Lung (tissue), 12 donors: ENCODE data around the gene NKAIN2. TPM values are rescaled to one million over a fixed set of nuclear protein-coding genes. Genes with fewer than 3 reads are reported as not detected.

ENCODE experiments used
- ATAC-seq: fragments of 200-7000 bp; cut with Tn5 transposase; one replicate; pipeline ENCODE4 v1.9.1; 2020; ENCODE audit warnings: moderate number of reproducible peaks; ENCODE audit not compliant: insufficient read depth, low FRiP score
- DNase-seq, 3 donors: peaks; one replicate each; pipeline ENCODE4 v3.0.0-alpha.2; 2013 to 2017
- H3K27ac ChIP-seq, 2 donors: one replicate each; pipeline ENCODE4 v1.5.1; 2013; ENCODE audit warnings: mild to moderate bottlenecking in 2 of 2, moderate library complexity in 2 of 2, control low read depth in 1 of 2, inconsistent platforms in 1 of 2, low read depth in 1 of 2, low read length in 1 of 2
- H3K27me3 ChIP-seq, 3 donors: one replicate each; pipeline ENCODE4 v1.5.1; 2013; ENCODE audit warnings: low read length in 2 of 3; ENCODE audit not compliant: control insufficient read depth in 3 of 3, insufficient read depth in 3 of 3
- H3K36me3 ChIP-seq, 4 donors: one replicate each; pipeline ENCODE4 v1.5.1; 2013; ENCODE audit warnings: low read length in 4 of 4, mild to moderate bottlenecking in 1 of 4, moderate library complexity in 1 of 4; ENCODE audit not compliant: control insufficient read depth in 4 of 4, insufficient read depth in 4 of 4
- H3K4me1 ChIP-seq, 5 donors: one replicate each; pipeline ENCODE4 v1.5.1; 2013; ENCODE audit warnings: low read length in 5 of 5, mild to moderate bottlenecking in 2 of 5, moderate library complexity in 1 of 5; ENCODE audit not compliant: control insufficient read depth in 5 of 5, insufficient read depth in 5 of 5
- H3K4me3 ChIP-seq: one replicate; pipeline ENCODE4 v1.5.1; 2013; ENCODE audit warnings: mild to moderate bottlenecking, control low read depth, moderate library complexity
- H3K9ac ChIP-seq, 2 donors: one replicate each; pipeline ENCODE4 v1.5.1; 2013; ENCODE audit warnings: low read length in 2 of 2, control low read depth in 1 of 2; ENCODE audit not compliant: insufficient read depth in 1 of 2
- H3K9me3 ChIP-seq, 4 donors: one replicate each; pipeline ENCODE4 v1.5.1; 2013; ENCODE audit warnings: low read length in 3 of 4, mild to moderate bottlenecking in 1 of 4, moderate library complexity in 1 of 4; ENCODE audit not compliant: control insufficient read depth in 4 of 4, insufficient read depth in 3 of 4
- WGBS, 2 donors: extraction: QIAGEN DNeasy Blood & Tissue Kit; methylation state at CpG; one replicate each; pipeline ENCODE4 v1.1.7; 2013; 5-methylcytosine and 5-hydroxymethylcytosine counted together
- polyA plus RNA-seq, 2 donors: library from polyadenylated mRNA; stranded (reverse); fragments of 200-250 nt; gene quantifications; one replicate each; pipeline ENCODE4 v1.2.1, GENCODE V29; 2013
- total RNA-seq, 2 donors: library from RNA; depleted of rRNA in 1 of 2; stranded (reverse); fragments of >200 nt in 1 of 2; gene quantifications; one replicate each; pipeline ENCODE4 v1.2.1, GENCODE V29; 2014 to 2021
- TF ChIP-seq, protein P1 (sequence below): IDR thresholded peaks from 2 replicates; pipeline ENCODE4 v1.5.1; 2012; ENCODE audit warnings: mild to moderate bottlenecking; ENCODE audit errors: control extremely low read depth, extremely low read depth
- donor health status: control.
- donor health status: control.
- donor health status: Bipolar disorder and iron deficiency.
- donor health status: healthy.
- donor health status: DM: yes; HTN: yes; CAD: no.

Gene NKAIN2
- total and polyA plus RNA-seq, 4 donors, result 0.01 to 4.4 TPM; not detected in 2

DNA sequence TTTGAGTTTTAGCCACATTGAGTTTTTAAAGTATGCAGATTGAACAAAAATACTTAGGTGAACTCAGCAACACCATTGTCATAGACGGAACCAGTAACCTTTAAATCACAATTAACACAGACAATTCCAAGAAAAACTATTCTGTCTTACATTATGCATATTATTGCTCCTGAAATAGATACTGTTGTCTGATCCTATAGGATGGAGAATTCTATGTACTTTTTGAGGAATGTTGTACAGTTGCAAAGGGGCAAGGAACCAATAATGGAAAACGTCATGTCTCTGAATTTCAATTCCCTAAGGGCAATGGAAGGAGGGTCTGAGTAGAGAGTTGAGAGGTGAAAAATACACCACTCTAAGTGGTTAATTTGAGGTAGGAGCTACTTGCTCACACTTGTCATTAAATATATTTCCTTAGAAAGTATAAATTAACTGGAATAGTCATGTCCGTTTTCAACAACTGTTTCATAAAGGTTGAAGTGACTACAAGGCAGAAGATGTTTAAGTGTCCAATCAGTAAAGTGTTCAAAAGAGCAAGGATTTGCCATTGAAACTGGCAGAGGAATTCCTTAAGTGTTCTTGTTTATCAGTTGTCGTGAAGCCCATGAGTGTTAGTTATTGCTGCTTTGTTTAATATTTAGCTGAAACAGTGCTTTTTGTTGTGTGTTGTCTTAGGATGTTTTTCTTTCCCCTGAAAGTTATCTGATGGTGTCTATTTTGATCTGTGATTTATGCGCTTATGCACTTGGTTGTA is 1.3 kb downstream of the NKAIN2 start:
- no peaks in the 10 kb centered on the region for H3K36me3 ChIP-seq
- H3K9ac ChIP-seq, result peak overlapping the region in 1 of 2 donors; percentile 14
- peaks cover 2 to 23% (median 3%) of the 10 kb centered on the region in 5 donors for H3K4me1 ChIP-seq
- ATAC-seq, result no peak
- no peaks in the 10 kb centered on the region for H3K9me3 ChIP-seq
- no peak overlapping the region for H3K4me3 ChIP-seq
- H3K27me3 ChIP-seq, result peaks cover 0 to 4% (median 3%) of the 10 kb centered on the region in 3 donors
- DNase-seq, result peak in 2 of 3 donors; percentile 15 to 17
- no peak overlapping the region for H3K27ac ChIP-seq
- WGBS, 2 donors, result 26 to 44% methylated on average over 5 of the region's 5 CpGs
- TF ChIP-seq, protein P1, sequence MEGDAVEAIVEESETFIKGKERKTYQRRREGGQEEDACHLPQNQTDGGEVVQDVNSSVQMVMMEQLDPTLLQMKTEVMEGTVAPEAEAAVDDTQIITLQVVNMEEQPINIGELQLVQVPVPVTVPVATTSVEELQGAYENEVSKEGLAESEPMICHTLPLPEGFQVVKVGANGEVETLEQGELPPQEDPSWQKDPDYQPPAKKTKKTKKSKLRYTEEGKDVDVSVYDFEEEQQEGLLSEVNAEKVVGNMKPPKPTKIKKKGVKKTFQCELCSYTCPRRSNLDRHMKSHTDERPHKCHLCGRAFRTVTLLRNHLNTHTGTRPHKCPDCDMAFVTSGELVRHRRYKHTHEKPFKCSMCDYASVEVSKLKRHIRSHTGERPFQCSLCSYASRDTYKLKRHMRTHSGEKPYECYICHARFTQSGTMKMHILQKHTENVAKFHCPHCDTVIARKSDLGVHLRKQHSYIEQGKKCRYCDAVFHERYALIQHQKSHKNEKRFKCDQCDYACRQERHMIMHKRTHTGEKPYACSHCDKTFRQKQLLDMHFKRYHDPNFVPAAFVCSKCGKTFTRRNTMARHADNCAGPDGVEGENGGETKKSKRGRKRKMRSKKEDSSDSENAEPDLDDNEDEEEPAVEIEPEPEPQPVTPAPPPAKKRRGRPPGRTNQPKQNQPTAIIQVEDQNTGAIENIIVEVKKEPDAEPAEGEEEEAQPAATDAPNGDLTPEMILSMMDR, result no peak

DNA sequence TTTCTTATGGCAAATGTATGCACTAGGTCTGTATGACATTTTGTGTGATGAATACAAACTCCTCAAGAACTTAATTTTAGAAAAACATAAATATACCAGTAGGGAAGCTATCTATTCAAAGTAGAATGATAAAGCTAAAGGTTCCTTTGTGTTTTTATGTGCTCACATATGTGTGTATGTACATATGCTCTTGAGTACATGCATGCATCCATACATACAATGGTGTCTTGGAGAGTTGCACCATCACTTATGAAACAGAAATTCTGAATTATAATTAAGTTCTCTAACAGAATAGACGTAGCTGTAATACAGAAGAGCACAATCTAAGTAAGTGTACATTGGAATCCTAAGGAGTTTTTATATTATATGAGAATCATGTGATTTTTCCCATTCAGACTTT is 2.3 kb downstream of the NKAIN2 start:
- ATAC-seq, result no peak
- Histone ChIP-seq H3K9me3 (no peaks in the 10 kb centered on the region), H3K27ac (no peak overlapping the region), H3K36me3 (no peaks in the 10 kb centered on the region), H3K4me1 (peaks cover 2 to 23% (median 3%) of the 10 kb centered on the region in 5 donors), H3K4me3 (no peak overlapping the region), H3K27me3 (peaks cover 0 to 4% (median 3%) of the 10 kb centered on the region in 3 donors), H3K9ac (no peak overlapping the region)
- TF ChIP-seq, protein P1, result no peak
- 41 to 50% methylated on average over 1 of the region's 1 CpG for WGBS, 2 donors
- DNase-seq, result no peak

DNA sequence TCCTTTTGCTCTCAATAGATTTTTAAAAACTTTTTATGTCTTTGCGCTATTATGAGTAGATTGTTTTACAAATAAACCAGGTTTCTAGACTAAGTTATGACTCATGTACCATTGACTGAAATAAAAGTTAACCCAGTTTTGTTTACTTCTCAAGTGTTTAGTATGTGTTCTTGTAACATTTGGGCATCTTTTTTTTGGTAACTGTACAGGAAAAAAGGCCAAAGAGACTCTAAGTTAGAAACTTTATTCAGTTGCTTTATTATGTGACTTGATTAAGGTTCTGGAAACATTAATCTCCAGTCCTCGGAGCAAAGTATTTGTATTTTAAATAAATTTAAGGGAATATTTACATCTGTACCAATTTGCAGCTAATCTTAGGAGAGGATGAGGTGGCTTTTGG is 2.9 kb downstream of the NKAIN2 start:
- peak in 2 of 3 donors; percentile 20 to 32 for DNase-seq
- no peak for ATAC-seq
- TF ChIP-seq, protein P1, result no peak
- H3K4me3 ChIP-seq, result no peak overlapping the region
- H3K4me1 ChIP-seq, result peaks cover 2 to 23% (median 3%) of the 10 kb centered on the region in 5 donors
- no peaks in the 10 kb centered on the region for H3K9me3 ChIP-seq
- H3K27ac ChIP-seq, result no peak overlapping the region
- 61 to 73% methylated on average over 2 of the region's 2 CpGs for WGBS, 2 donors
- H3K27me3 ChIP-seq, result peaks cover 0 to 4% (median 3%) of the 10 kb centered on the region in 3 donors
- no peak overlapping the region for H3K9ac ChIP-seq
- no peaks in the 10 kb centered on the region for H3K36me3 ChIP-seq

DNA sequence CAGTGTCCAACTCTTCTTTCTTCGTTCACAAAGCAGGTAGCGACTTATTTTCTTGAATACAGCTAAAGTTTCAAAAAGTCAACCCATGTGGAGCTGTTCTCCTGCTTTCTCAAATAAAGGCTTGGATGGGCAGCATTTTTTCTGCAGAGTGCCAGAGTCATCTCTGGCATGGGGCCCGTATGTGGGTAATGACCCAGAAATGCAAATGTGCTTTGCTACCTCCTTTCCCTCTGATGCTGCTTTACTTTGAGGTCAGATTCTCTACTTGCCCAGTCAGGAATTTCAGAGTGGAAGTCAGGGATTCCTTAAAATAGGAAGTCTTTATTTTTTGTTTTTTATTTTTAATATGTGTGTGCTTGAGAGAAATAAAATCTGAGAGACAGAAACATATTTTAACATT is 4.9 kb downstream of the NKAIN2 start:
- Histone ChIP-seq H3K36me3 (no peaks in the 10 kb centered on the region), H3K9me3 (no peaks in the 10 kb centered on the region), H3K4me1 (peaks cover 2 to 15% (median 3%) of the 10 kb centered on the region in 5 donors), H3K27ac (no peak overlapping the region), H3K9ac (no peak overlapping the region), H3K4me3 (no peak overlapping the region), H3K27me3 (peaks cover 0 to 4% (median 3%) of the 10 kb centered on the region in 3 donors)
- TF ChIP-seq, protein P1, result no peak
- ATAC-seq, result no peak
- 54 to 71% methylated on average over 3 of the region's 3 CpGs for WGBS, 2 donors
- DNase-seq, result no peak
